ENCODE data around the gene ZDHHC11. TPM values are rescaled to one million over a fixed set of nuclear protein-coding genes. Genes with fewer than 3 reads are reported as not detected.

ZDHHC11 gene
- total RNA-seq, 2 experiments from 2014 or later: 13.3 to 18.3 TPM

GRCh38 chr5:886716-887325 lies 36.0 kb upstream of the ZDHHC11 start:
- peaks cover 0 to 15% of the 10 kb centered on the region in 2 experiments for H3K9me3 ChIP-seq (ENCODE audit: control insufficient read depth in 1 of 2, insufficient read depth in 1 of 2, low read length in 2 of 2)
- CTCF ChIA-PET: no interaction called here
- no peak overlapping the region for H3K4me3 Mint-ChIP-seq

DNA sequence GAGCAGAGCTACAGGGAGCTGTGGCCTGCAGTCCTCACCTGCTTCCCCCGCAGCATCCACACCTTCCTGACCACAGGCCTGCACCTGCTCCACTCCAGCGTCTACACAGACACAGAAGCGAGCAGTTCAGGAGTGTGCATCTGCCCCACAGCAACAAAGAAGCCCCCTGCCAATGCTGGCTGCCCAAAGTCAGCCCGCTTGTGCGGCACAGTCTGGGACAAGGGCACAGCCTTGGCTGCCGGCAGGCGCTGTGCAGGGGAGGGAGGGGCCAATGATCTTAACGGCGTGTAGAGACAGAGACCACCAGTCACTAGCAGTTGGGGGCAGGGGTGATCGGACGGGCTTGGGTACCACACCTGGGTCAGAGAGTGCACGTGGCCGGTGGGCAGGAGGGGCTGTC lies 35.2 kb upstream of the ZDHHC11 start:
- peaks cover 32% of the 10 kb centered on the region for H3K4me1 ChIP-seq (ENCODE audit: insufficient read depth, low read length)
- peaks cover 0 to 15% of the 10 kb centered on the region in 2 experiments for H3K9me3 ChIP-seq (ENCODE audit: control insufficient read depth in 1 of 2, insufficient read depth in 1 of 2, low read length in 2 of 2)
- no peak overlapping the region for H3K27ac Mint-ChIP-seq
- DNase-seq (no peak), ATAC-seq (ENCODE audit: poor library complexity) (no peak)
- intact Hi-C loops (cut with DNase I, micrococcal nuclease): loop anchor here in 1 of 2 experiments (5.0 kb wide), 1 partner anchor 424 kb away; no protein-coding TSS in a partner anchor
- H3K36me3 ChIP-seq (ENCODE audit: insufficient read depth, low read length): peaks cover 99% of the 10 kb centered on the region
- no peaks in the 10 kb centered on the region for H3K27me3 Mint-ChIP-seq
- ChIA-PET CTCF (no interaction called here), POLR2A (no interaction called here)
- H3K27ac ChIP-seq (ENCODE audit: low read depth in 1 of 2, low read length in 2 of 2): no peak overlapping the region
- H3K36me3 Mint-ChIP-seq (ENCODE audit: low read depth): peaks cover 88% of the 10 kb centered on the region
- H3K4me3 Mint-ChIP-seq: no peak overlapping the region
- no peak overlapping the region for H3K4me3 ChIP-seq (ENCODE audit: low read length)
- H3K27me3 ChIP-seq (ENCODE audit: control insufficient read depth in 1 of 2, insufficient read depth in 2 of 2, low read length in 2 of 2): no peaks in the 10 kb centered on the region
- peaks cover 3% of the 10 kb centered on the region for H3K9me3 Mint-ChIP-seq
- peaks cover 42% of the 10 kb centered on the region for H3K4me1 Mint-ChIP-seq (ENCODE audit: low read depth)
- TF ChIP-seq, protein P1, sequence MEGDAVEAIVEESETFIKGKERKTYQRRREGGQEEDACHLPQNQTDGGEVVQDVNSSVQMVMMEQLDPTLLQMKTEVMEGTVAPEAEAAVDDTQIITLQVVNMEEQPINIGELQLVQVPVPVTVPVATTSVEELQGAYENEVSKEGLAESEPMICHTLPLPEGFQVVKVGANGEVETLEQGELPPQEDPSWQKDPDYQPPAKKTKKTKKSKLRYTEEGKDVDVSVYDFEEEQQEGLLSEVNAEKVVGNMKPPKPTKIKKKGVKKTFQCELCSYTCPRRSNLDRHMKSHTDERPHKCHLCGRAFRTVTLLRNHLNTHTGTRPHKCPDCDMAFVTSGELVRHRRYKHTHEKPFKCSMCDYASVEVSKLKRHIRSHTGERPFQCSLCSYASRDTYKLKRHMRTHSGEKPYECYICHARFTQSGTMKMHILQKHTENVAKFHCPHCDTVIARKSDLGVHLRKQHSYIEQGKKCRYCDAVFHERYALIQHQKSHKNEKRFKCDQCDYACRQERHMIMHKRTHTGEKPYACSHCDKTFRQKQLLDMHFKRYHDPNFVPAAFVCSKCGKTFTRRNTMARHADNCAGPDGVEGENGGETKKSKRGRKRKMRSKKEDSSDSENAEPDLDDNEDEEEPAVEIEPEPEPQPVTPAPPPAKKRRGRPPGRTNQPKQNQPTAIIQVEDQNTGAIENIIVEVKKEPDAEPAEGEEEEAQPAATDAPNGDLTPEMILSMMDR (IDR thresholded peaks at IDR 0.05): no peak

More at GRCh38 chr5:886716-887325, 36.0 kb upstream of the ZDHHC11 start:
- Histone ChIP-seq H3K36me3 (ENCODE audit: insufficient read depth, low read length) (peaks cover 94% of the 10 kb centered on the region), H3K27me3 (ENCODE audit: control insufficient read depth in 1 of 2, insufficient read depth in 2 of 2, low read length in 2 of 2) (no peaks in the 10 kb centered on the region), H3K4me3 (ENCODE audit: low read length) (no peak overlapping the region), H3K27ac (ENCODE audit: low read depth in 1 of 2, low read length in 2 of 2) (no peak overlapping the region), H3K4me1 (ENCODE audit: insufficient read depth, low read length) (peaks cover 32% of the 10 kb centered on the region)
- Mint-ChIP-seq H3K27me3 (no peaks in the 10 kb centered on the region), H3K27ac (peak overlapping the region; percentile 24), H3K4me1 (ENCODE audit: low read depth) (peaks cover 41% of the 10 kb centered on the region), H3K36me3 (ENCODE audit: low read depth) (peaks cover 86% of the 10 kb centered on the region), H3K9me3 (peaks cover 3% of the 10 kb centered on the region)
- ATAC-seq (ENCODE audit: poor library complexity) (no peak), DNase-seq (no peak)
- TF ChIP-seq, protein P1 (IDR thresholded peaks at IDR 0.05): no peak
- intact Hi-C loops (cut with DNase I, micrococcal nuclease): loop anchor here in 1 of 2 experiments (5.0 kb wide), 1 partner anchor 425 kb away; no protein-coding TSS in a partner anchor
- POLR2A ChIA-PET: no interaction called here

GRCh38 chr5:885529-885928 lies 34.7 kb upstream of the ZDHHC11 start:
- H3K27ac ChIP-seq (ENCODE audit: low read depth in 1 of 2, low read length in 2 of 2): no peak overlapping the region
- no peaks in the 10 kb centered on the region for H3K27me3 Mint-ChIP-seq
- H3K4me3 Mint-ChIP-seq: no peak overlapping the region
- no peaks in the 10 kb centered on the region for H3K27me3 ChIP-seq (ENCODE audit: control insufficient read depth in 1 of 2, insufficient read depth in 2 of 2, low read length in 2 of 2)
- CTCF ChIA-PET: no interaction called here
- H3K4me1 Mint-ChIP-seq (ENCODE audit: low read depth): peaks cover 42% of the 10 kb centered on the region
- no peak overlapping the region for H3K27ac Mint-ChIP-seq
- intact Hi-C loops (cut with DNase I, micrococcal nuclease): loop anchor here in 1 of 2 experiments (5.0 kb wide), 1 partner anchor 423 kb away; no protein-coding TSS in a partner anchor
- H3K9me3 Mint-ChIP-seq: peaks cover 3% of the 10 kb centered on the region
- POLR2A ChIA-PET: no interaction called here
- H3K4me3 ChIP-seq (ENCODE audit: low read length): no peak overlapping the region
- DNase-seq (no peak), ATAC-seq (ENCODE audit: poor library complexity) (no peak)
- H3K36me3 Mint-ChIP-seq (ENCODE audit: low read depth): peaks cover 93% of the 10 kb centered on the region
- H3K36me3 ChIP-seq (ENCODE audit: insufficient read depth, low read length): peaks cover 99% of the 10 kb centered on the region
- peaks cover 31% of the 10 kb centered on the region for H3K4me1 ChIP-seq (ENCODE audit: insufficient read depth, low read length)
- TF ChIP-seq, protein P1 (IDR thresholded peaks at IDR 0.05): no peak
- peaks cover 0 to 15% of the 10 kb centered on the region in 2 experiments for H3K9me3 ChIP-seq (ENCODE audit: control insufficient read depth in 1 of 2, insufficient read depth in 1 of 2, low read length in 2 of 2)

Data from CD4-positive, alpha-beta T cell (primary cell).